Ramos (cell line): ENCODE results near the gene TDRD6.
"Not testable (repeated sequence)": the region's sequence is repeated elsewhere in the genome, so short reads cannot be mapped to it uniquely, and the experiment has no call there.

Source experiments
- in situ Hi-C: fragments of 300-500 bp; cut with MboI; formaldehyde crosslinking; loops from one replicate; pipeline ENCODE4 v1.14.3; 2022; ENCODE audit warnings: low sequenced_read_pairs; ENCODE audit not compliant: unreplicated experiment

The TDRD6 gene

GRCh38 chr6:46736906-46737305, 49.2 kb downstream of the TDRD6 start:
- in situ Hi-C loops: no loop called here

GRCh38 chr6:46741482-46741881, 53.8 kb downstream of the TDRD6 start:
- in situ Hi-C loops: no loop called here

- in situ Hi-C loops: no loop called here
These were observed 54.2 kb downstream of the TDRD6 start for GRCh38 chr6:46741910-46742309.

- in situ Hi-C loops: no loop called here
These were observed 55.9 kb downstream of the TDRD6 start for GRCh38 chr6:46743425-46744158.

GRCh38 chr6:46744159-46744725, 56.6 kb downstream of the TDRD6 start:
- in situ Hi-C loops: not testable (repeated sequence)

- in situ Hi-C loops: no loop called here
These were observed 58.3 kb downstream of the TDRD6 start for GRCh38 chr6:46745973-46746372.

GRCh38 chr6:46746696-46747095, 59.0 kb downstream of the TDRD6 start, which contains the start of gene ANKRD66:
TSS of gene ANKRD66 (plus strand) at chr6:46746933. CDS start at chr6:46751949, 5,016 bp downstream.
- in situ Hi-C loops: no loop called here

- in situ Hi-C loops: no loop called here
These were observed 61.3 kb downstream of the TDRD6 start for GRCh38 chr6:46748940-46749503.

- in situ Hi-C loops: no loop called here
These were observed 62.0 kb downstream of the TDRD6 start for GRCh38 chr6:46749731-46750130.

GRCh38 chr6:46751658-46752057, 64.0 kb downstream of the TDRD6 start:
- in situ Hi-C loops: no loop called here
